ENCODE measurements around the gene PAX5. TPM values are rescaled to one million over a fixed set of nuclear protein-coding genes. Genes with fewer than 3 reads are reported as not detected.

Gene PAX5
- total and polyA plus RNA-seq, 2 donors (not counting 1 experiment from before 2014, with no cell fraction given) = 196 to 275 TPM

GRCh38 chr9:36831381-36832161 lies 202.5 kb downstream of the PAX5 start:
- H3K9me3 Mint-ChIP-seq (ENCODE audit: insufficient read depth) = no peaks in the 10 kb centered on the region
- peaks cover 21% of the 10 kb centered on the region for H4K20me1 ChIP-seq (ENCODE audit: control insufficient read depth, insufficient read depth, low read length, poor library complexity, severe bottlenecking)
- H3K36me3 ChIP-seq (replicated peaks in 1 of 2; ENCODE audit: control extremely low read depth in 1 of 2, control insufficient read depth in 1 of 2, extremely low read depth in 1 of 2, insufficient read depth in 2 of 2, low read length in 1 of 2) = no peaks in the 10 kb centered on the region
- H3K4me1 ChIP-seq (ENCODE audit: control insufficient read depth in 2 of 2, insufficient read depth in 2 of 2, low read length in 2 of 2) = peaks cover 21 to 46% of the 10 kb centered on the region in 2 donors
- TF ChIP-seq CTCF (IDR thresholded peaks at IDR 0.05) (no peak), EZH2 (IDR thresholded peaks at IDR 0.05; ENCODE audit: borderline replicate concordance, insufficient read depth, low read depth, low read length, poor library complexity, severe bottlenecking) (no peak)
- no peaks in the 10 kb centered on the region for H3K79me2 ChIP-seq (ENCODE audit: control insufficient read depth, insufficient read depth, low read length)
- no peak overlapping the region for H3K27ac ChIP-seq (ENCODE audit: low read length in 2 of 2)
- no peak overlapping the region for H2AFZ ChIP-seq (ENCODE audit: insufficient read depth, low read depth, low read length, poor library complexity, severe bottlenecking)
- WGBS (ENCODE audit: insufficient coverage) = 61% methylated on average over 4 of the region's 7 CpGs
- H3K4me2 ChIP-seq (replicated peaks; ENCODE audit: low read depth, low read length, poor library complexity, severe bottlenecking) = no peak overlapping the region
- intact Hi-C loops (cut with micrococcal nuclease) = no loop called here
- H3K4me3 ChIP-seq (ENCODE audit: control extremely low read depth in 1 of 5, extremely low read depth in 1 of 5, insufficient read depth in 1 of 5, low read depth in 2 of 5, low read length in 4 of 5) = no peak overlapping the region
- DNase-seq (no peak), ATAC-seq (ENCODE audit: low read depth) (no peak)
- no peak overlapping the region for H3K9ac ChIP-seq (ENCODE audit: low read length)
- peaks cover 71% of the 10 kb centered on the region for H3K4me1 Mint-ChIP-seq
- ChIA-PET CTCF (no interaction called here), POLR2A (no interaction called here)
- no peaks in the 10 kb centered on the region for H3K27me3 ChIP-seq (replicated peaks in 1 of 4; ENCODE audit: control extremely low read depth in 1 of 4, control insufficient read depth in 3 of 4, insufficient read depth in 4 of 4, low read length in 3 of 4)
- no peaks in the 10 kb centered on the region for H3K9me3 ChIP-seq (ENCODE audit: control extremely low read depth in 1 of 3, control insufficient read depth in 2 of 3, insufficient read depth in 1 of 3, low read length in 2 of 3)
- peak overlapping the region; percentile 74 for H3K27ac Mint-ChIP-seq
- H3K4me3 Mint-ChIP-seq = no peak overlapping the region
- peaks cover 4% of the 10 kb centered on the region for H3K27me3 Mint-ChIP-seq

- DNase-seq (peak; percentile 20), ATAC-seq (ENCODE audit: low read depth) (no peak)
- H3K27me3 ChIP-seq (replicated peaks in 1 of 4; ENCODE audit: control extremely low read depth in 1 of 4, control insufficient read depth in 3 of 4, insufficient read depth in 4 of 4, low read length in 3 of 4) = peaks cover 0 to 6% (median 0%) of the 10 kb centered on the region in 4 experiments
- no peaks in the 10 kb centered on the region for H3K9me3 ChIP-seq (ENCODE audit: control extremely low read depth in 1 of 3, control insufficient read depth in 2 of 3, insufficient read depth in 1 of 3, low read length in 2 of 3)
- no peaks in the 10 kb centered on the region for H4K20me1 ChIP-seq (ENCODE audit: control insufficient read depth, insufficient read depth, low read length, poor library complexity, severe bottlenecking)
- H3K4me3 ChIP-seq (ENCODE audit: control extremely low read depth in 1 of 5, extremely low read depth in 1 of 5, insufficient read depth in 1 of 5, low read depth in 2 of 5, low read length in 4 of 5) = no peak overlapping the region
- no peaks in the 10 kb centered on the region for H3K79me2 ChIP-seq (ENCODE audit: control insufficient read depth, insufficient read depth, low read length)
- no peak overlapping the region for H2AFZ ChIP-seq (ENCODE audit: insufficient read depth, low read depth, low read length, poor library complexity, severe bottlenecking)
- no peaks in the 10 kb centered on the region for H3K9me3 Mint-ChIP-seq (ENCODE audit: insufficient read depth)
- H3K9ac ChIP-seq (ENCODE audit: low read length) = no peak overlapping the region
- H3K27ac ChIP-seq (ENCODE audit: low read length in 2 of 2) = no peak overlapping the region
- CTCF ChIA-PET = no interaction called here
- peaks cover 10% of the 10 kb centered on the region for H3K27me3 Mint-ChIP-seq
- no peak overlapping the region for H3K4me2 ChIP-seq (replicated peaks; ENCODE audit: low read depth, low read length, poor library complexity, severe bottlenecking)
- WGBS (ENCODE audit: insufficient coverage) = 49% methylated on average over 7 of the region's 7 CpGs
- H3K4me1 Mint-ChIP-seq = peaks cover 42% of the 10 kb centered on the region
- H3K27ac Mint-ChIP-seq = no peak overlapping the region
- H3K4me1 ChIP-seq (ENCODE audit: control insufficient read depth in 2 of 2, insufficient read depth in 2 of 2, low read length in 2 of 2) = peaks cover 3 to 25% of the 10 kb centered on the region in 2 donors
- no peak overlapping the region for H3K4me3 Mint-ChIP-seq
- intact Hi-C loops (cut with micrococcal nuclease) = no loop called here
- no peak for TF ChIP-seq CTCF (IDR thresholded peaks at IDR 0.05)
- TF ChIP-seq EZH2 (IDR thresholded peaks at IDR 0.05; ENCODE audit: borderline replicate concordance, insufficient read depth, low read depth, low read length, poor library complexity, severe bottlenecking) = no peak
- H3K36me3 ChIP-seq (replicated peaks in 1 of 2; ENCODE audit: control extremely low read depth in 1 of 2, control insufficient read depth in 1 of 2, extremely low read depth in 1 of 2, insufficient read depth in 2 of 2, low read length in 1 of 2) = no peaks in the 10 kb centered on the region
- POLR2A ChIA-PET = no interaction called here
Measured at GRCh38 chr9:36828611-36829013, 205.5 kb downstream of the PAX5 start.

Data from B cell (primary cell).